Breast epithelium (tissue), 3 donors: ENCODE measurements around the gene TSHR.

Experiments
- POLR2A ChIP-seq: fragments of 450-650 bp; IDR thresholded peaks from one replicate; pipeline ENCODE4 v1.6.1; 2016; ENCODE audit warnings: antibody characterized with exemption, mild to moderate bottlenecking, moderate library complexity
- POLR2AphosphoS5 ChIP-seq, 3 donors: sonication (generic); formaldehyde crosslinking; IDR thresholded peaks; one replicate each; pipeline ENCODE4 v1.6.1; 2017; ENCODE audit warnings: antibody characterized with exemption in 3 of 3
- TF ChIP-seq, protein P1 (sequence below), 3 donors: fragments of 450-650 bp; IDR thresholded peaks; one replicate each; pipeline ENCODE4 v1.5.1; 2016 to 2017; ENCODE audit warnings: antibody characterized with exemption in 3 of 3, mild to moderate bottlenecking in 3 of 3, moderate library complexity in 3 of 3

DNA sequence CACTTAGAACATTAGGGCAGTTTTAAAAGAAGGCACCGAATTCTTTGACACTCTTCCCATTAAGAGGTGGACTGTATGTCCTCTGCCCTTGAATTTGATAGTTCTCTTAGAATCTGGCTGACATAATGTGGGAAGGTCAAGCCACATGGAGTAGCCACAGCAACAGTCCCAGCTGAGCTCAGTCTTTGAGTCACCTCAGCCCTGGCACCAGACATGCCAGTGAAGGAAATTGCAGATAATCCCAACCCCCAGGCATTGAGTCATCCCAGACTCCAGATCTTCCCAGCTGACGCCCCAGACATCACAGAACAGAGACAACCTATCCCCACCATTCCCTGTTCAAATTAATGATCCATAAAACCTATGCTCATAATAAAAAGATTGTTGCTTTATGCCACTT, 181.9 kb downstream of the TSHR start:
- TF ChIP-seq, protein P1, sequence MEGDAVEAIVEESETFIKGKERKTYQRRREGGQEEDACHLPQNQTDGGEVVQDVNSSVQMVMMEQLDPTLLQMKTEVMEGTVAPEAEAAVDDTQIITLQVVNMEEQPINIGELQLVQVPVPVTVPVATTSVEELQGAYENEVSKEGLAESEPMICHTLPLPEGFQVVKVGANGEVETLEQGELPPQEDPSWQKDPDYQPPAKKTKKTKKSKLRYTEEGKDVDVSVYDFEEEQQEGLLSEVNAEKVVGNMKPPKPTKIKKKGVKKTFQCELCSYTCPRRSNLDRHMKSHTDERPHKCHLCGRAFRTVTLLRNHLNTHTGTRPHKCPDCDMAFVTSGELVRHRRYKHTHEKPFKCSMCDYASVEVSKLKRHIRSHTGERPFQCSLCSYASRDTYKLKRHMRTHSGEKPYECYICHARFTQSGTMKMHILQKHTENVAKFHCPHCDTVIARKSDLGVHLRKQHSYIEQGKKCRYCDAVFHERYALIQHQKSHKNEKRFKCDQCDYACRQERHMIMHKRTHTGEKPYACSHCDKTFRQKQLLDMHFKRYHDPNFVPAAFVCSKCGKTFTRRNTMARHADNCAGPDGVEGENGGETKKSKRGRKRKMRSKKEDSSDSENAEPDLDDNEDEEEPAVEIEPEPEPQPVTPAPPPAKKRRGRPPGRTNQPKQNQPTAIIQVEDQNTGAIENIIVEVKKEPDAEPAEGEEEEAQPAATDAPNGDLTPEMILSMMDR (IDR thresholded peaks at IDR 0.05) = no peak
- TF ChIP-seq POLR2A (no peak), POLR2AphosphoS5 (IDR thresholded peaks at IDR 0.05) (no peak)
